ENCODE results near the gene PKMYT1.

DNA sequence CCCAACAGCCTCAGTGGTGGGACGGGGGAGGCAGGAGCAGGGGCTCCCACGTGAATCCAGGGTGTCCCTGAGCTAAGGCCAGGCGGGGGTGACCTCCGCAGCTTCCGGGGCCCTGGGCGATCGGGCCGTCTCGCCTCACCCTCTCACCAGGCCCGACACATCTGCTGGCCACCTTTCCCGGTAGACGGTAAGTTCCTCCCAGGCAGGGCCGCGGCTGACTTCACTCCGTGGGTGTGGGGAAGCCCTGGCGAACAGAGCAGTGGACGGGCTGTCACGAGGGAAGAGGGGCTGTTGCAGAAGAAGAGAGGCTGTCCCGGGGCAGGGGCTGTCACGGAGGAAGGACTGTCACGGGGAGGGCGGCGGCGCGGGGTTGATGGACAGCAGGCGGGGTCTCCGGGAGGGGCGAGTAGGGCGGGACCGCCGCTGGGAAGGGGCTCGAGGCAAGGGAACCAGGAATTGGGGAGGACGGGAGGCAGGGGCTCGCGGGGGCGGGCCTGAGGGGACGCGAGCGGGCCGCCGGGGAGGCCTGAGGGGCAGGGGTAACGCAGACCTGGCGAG, 498 bp downstream of the PKMYT1 start:
- TF ChIP-seq, protein P1, sequence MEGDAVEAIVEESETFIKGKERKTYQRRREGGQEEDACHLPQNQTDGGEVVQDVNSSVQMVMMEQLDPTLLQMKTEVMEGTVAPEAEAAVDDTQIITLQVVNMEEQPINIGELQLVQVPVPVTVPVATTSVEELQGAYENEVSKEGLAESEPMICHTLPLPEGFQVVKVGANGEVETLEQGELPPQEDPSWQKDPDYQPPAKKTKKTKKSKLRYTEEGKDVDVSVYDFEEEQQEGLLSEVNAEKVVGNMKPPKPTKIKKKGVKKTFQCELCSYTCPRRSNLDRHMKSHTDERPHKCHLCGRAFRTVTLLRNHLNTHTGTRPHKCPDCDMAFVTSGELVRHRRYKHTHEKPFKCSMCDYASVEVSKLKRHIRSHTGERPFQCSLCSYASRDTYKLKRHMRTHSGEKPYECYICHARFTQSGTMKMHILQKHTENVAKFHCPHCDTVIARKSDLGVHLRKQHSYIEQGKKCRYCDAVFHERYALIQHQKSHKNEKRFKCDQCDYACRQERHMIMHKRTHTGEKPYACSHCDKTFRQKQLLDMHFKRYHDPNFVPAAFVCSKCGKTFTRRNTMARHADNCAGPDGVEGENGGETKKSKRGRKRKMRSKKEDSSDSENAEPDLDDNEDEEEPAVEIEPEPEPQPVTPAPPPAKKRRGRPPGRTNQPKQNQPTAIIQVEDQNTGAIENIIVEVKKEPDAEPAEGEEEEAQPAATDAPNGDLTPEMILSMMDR (conservative IDR thresholded peaks at IDR 0.05; ENCODE audit: low read length) = no peak
- no peak for TF ChIP-seq EZH2phosphoT487 (IDR thresholded peaks at IDR 0.05; ENCODE audit: borderline replicate concordance, low read depth, low read length)
